ENCODE results near the gene KIRREL1. TPM values are rescaled to one million over a fixed set of nuclear protein-coding genes. Genes with fewer than 3 reads are reported as not detected.

The KIRREL1 gene
- polyA plus RNA-seq, 1 donor: 25.4 TPM

GRCh38 chr1:158071138-158071537, 77.7 kb downstream of the KIRREL1 start:
- no peak for DNase-seq (ENCODE audit: low read depth)

GRCh38 chr1:158075078-158075477, 81.6 kb downstream of the KIRREL1 start:
- DNase-seq (ENCODE audit: low read depth): no peak

- no peak for DNase-seq (ENCODE audit: low read depth)
Measured at GRCh38 chr1:158076441-158076840, 83.0 kb downstream of the KIRREL1 start.

DNA sequence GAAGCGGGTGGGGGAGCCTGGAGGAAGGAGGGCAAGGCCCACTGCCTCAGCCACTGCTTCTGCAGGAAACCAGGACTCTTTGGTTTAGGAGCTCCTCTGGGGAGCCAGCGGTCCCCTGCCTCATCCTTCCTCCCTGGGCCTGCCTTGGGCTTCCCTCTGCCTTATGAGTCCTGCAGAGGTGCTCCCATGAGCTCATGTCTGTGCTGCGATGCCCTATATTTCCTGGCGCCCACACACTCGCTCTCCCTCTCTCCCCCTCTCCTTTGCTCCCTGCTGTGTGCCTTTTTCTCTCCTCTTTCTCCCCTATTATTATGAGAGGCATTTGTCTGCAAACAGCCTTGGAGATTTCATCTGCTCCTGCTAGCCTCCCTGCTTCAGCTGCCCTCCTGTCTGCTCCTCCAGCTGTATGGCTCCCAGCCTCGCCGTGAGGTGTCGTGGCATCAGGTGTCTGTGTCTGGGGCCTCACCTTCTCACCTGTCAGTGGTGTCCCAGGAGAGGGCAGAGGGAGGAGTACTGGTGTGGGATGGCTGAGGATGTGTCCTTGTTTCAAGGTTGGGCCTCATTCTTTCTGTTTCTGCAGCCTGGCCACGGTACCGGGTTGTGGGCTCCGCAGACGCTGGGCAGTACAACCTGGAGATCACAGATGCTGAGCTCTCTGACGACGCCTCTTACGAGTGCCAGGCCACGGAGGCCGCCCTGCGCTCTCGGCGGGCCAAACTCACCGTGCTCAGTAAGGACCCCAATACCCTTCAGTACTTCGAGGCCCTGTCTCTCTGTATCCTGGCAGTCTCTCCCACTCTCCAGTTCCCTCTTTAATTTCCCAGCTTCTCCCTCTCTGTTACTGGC, 84.2 kb downstream of the KIRREL1 start:
- no peak for DNase-seq (ENCODE audit: low read depth)

DNA sequence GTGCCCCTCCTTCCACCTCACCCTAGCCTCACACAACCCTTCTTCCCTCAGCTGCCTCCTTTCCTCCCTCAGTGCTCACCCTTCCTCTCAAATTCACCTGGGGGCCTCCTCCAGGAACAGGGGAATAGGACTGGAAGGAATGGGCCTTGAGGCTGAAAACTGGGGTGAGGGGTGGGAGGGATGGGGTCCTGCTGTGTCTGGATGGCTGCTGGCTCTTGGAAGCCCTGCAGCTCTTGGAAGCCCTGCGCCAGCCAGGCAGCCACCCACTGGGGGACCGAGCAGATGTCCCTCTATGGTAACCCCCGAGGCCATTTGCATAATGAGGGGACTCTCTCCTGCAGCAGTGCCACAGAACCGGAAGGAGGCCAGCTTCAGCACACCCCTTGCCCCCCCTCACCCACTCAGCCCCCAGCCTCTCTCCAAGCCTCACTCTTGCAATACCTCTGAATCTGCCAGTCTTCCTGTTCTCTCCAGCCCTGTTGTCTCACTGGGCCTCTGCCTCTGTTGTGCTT, 85.2 kb downstream of the KIRREL1 start:
- DNase-seq (ENCODE audit: low read depth): no peak

DNA sequence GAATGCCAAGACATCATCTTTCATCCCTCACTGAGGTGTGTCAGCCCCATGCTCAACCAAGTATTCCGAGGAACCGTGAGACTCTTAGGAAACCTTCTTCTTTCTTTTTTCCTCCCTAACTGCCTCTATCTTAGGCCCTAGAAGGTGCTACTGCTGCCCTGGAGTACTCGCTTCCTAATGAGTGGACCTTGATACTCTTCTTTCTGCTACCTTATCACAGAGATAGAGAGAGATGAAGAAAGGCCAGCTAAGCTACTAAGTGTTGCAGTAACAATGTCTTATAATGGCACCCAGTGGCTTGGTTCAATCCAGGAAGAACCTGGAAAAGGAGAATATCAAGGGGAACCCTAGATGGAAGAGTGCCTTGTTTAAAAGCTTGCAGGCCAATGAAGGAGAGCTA, 86.6 kb downstream of the KIRREL1 start:
- no peak for DNase-seq (ENCODE audit: low read depth)

GRCh38 chr1:158084336-158084735, 90.9 kb downstream of the KIRREL1 start:
- no peak for DNase-seq (ENCODE audit: low read depth)

GRCh38 chr1:158084747-158085146, 91.3 kb downstream of the KIRREL1 start:
- no peak for DNase-seq (ENCODE audit: low read depth)

DNA sequence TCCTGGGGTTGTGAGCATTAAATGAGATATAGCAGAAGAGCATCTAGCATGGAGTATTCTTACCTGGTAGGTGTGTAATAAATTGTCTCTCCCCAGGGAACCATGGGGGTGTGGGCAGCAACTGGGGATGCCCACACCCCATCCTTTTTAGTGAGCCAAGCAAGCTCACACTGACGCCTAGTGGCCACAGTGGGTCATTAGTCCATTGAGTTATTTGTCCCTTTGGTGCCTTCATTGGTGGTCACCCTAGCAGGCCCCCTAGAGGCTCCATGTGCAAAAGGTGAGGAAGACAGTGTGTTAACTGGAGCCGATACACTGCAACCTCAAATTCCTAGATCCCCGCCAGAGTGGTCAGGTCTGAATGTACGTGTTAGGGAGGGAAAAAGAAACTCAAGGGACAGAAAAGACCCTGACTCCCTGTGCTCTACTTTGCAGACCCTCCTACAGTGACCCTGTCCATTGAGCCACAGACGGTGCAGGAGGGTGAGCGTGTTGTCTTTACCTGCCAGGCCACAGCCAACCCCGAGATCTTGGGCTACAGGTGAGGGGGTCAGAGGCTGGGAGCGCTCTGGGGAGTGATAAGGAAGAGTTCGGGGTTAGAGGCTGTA, 94.0 kb downstream of the KIRREL1 start:
- DNase-seq (ENCODE audit: low read depth): peak; percentile 22

DNA sequence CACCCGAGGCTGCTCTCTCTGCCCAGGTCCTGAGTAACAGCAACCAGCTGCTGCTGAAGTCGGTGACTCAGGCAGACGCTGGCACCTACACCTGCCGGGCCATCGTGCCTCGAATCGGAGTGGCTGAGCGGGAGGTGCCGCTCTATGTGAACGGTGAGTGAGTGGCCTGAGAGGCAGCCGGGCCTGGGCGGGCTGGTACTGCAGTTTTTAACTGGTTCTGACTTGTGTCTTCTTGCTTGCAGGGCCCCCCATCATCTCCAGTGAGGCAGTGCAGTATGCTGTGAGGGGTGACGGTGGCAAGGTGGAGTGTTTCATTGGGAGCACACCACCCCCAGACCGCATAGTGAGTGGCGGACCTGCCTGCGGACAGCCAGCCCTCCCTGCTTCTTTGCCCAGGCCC, 96.0 kb downstream of the KIRREL1 start:
- no peak for DNase-seq (ENCODE audit: low read depth)

GRCh38 chr1:158089925-158090637, 96.6 kb downstream of the KIRREL1 start:
- no peak for DNase-seq (ENCODE audit: low read depth)

GRCh38 chr1:158093376-158093775, 99.9 kb downstream of the KIRREL1 start:
- DNase-seq (ENCODE audit: low read depth): no peak

DNA sequence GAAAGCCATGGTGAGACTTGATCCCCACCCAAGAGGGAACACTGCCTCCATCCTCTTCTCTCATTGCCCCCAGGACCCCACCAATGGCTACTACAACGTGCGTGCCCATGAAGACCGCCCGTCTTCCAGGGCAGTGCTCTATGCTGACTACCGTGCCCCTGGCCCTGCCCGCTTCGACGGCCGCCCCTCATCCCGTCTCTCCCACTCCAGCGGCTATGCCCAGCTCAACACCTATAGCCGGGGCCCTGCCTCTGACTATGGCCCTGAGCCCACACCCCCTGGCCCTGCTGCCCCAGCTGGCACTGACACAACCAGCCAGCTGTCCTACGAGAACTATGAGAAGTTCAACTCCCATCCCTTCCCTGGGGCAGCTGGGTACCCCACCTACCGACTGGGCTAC, 101.1 kb downstream of the KIRREL1 start:
- DNase-seq (ENCODE audit: low read depth): no peak

DNA sequence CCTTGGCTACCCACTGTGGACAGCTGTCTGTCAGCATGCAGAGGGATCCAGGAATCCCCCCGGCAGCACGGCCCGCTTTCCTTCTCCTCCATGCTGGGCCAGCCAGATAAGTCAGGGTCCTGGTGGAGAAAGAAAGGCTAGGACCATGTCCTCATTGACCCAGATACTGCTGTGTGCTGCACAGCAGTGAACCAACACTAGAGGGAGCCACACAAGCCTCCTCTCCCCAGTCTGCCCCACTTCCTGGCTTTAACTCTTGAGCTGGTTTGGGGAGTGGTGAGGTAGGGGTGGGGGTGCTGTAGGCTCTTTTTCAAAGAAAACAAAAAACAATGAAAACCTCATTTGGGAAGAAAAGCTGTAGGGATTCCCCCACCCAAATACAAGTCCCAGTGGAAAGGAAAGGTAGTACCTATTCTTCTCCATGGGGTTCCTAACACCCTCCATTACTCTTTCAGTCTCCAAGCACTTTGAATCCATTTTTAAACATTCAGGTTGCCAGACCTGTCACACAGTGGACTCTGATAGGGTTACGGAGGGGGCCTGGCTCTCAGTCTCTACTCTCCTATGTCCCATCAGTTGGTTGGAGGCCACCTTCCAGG, 102.4 kb downstream of the KIRREL1 start:
- DNase-seq (ENCODE audit: low read depth): no peak

- no peak for DNase-seq (ENCODE audit: low read depth)
Measured at GRCh38 chr1:158098256-158098655, 104.8 kb downstream of the KIRREL1 start.

DNA sequence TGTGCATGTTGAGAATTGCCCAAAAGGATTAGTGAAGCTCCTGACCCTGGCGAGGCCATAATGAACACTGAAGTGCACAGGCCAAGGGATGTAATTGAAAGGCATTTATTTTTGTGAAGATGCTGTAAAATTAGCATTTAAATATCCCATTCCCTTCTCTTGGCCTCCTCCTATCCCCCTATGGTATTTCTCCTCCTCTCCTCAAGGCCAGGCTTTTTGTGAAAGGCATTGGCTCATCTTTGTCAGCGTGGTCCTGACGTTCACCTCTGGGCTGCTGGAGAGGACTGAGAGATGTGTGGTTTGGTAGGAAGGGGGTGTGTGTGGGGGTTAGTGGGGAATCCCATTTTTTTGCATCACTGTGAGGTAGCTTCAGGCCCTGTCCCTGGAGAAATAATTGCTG, 105.7 kb downstream of the KIRREL1 start:
- DNase-seq (ENCODE audit: low read depth): no peak

DNA sequence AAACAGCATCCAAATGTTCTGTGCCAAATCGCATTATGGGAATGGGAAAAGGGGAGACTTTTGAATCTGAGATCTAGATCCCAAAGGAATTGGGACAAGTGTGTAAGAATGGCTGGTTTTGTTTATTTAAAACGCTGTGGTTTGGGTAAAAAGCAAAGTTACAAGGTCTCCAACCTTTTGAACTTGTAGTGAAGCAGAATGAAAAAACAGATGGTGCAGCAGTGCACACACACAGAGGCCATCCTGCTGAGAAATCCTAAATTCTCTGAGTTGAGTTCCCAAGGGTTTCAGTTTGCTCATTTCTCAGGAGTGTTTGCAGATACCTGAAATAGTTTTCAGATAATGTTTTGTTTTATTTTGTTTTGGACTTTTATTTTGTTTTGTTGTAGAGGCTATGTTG, 107.1 kb downstream of the KIRREL1 start:
- DNase-seq (ENCODE audit: low read depth): no peak

GRCh38 chr1:158101455-158101854, 108.0 kb downstream of the KIRREL1 start:
- DNase-seq (ENCODE audit: low read depth): no peak

DNA sequence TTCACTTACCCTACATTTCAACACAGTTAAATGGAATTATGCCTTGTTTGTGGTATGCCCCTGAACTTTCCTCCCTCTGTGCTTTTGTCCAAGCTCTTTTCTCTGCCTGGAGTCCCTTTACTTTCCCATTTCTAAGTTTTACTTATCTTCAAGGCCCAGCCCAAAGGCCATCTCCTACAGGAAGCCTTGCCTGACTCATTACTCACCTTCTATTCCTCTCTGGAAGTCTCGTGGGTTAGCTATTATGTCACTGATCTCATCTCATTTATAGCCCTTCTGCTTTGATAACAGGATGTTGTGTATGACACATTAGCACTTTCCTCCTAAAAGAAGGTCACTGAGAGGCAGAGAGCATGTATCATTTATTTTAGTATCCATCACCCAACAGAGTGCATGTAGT, 108.5 kb downstream of the KIRREL1 start:
- no peak for DNase-seq (ENCODE audit: low read depth)

DNA sequence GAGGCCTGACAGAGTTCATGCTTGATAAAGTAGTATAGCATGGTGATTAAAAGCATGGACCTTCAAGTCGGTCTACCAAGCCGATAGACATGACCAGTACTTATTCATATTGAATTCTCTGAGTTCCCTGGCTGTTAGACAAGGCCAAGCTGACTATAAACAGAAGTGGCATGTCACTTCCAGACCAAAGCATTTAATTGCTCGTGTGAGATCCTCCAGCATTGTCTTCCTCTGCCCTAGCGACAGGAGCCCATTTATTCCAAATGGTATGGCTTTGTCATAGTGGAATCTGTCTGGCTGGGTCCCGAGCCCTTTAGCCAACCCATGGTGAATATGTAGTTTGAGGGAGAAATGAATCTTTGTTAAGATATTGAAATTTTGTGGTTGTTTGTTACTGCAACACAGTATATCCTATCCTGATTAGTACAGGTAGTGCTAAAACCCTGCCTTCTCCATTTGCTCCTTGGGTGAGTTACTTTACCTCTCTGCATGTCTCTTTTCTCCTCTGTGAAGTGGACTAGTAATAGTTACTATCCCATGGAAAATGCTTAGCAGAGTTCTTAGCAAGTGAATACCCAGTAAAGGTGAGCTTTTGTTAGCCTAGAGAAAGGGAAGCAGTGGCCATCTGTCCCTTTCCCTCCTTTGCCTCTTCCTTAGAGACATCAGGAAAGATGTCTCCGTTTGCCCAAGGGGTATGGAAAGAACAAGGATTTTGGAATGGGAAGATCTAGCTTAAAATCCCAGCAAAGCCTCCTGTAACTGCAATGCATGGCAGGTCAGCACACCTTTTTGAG, 109.6 kb downstream of the KIRREL1 start:
- DNase-seq (ENCODE audit: low read depth): no peak

- DNase-seq (ENCODE audit: low read depth): no peak
Measured at GRCh38 chr1:158103861-158104522, 110.5 kb downstream of the KIRREL1 start.

All from forelimb muscle (tissue), 1 donor.